Smooth muscle cell (in vitro differentiated cells): Measurements from ENCODE around the gene WDFY2. TPM values are rescaled to one million over a fixed set of nuclear protein-coding genes. Genes with fewer than 3 reads are reported as not detected.

Experiments
- DNase-seq: peaks from one replicate; lab custom pipeline; 2025; ENCODE audit not compliant: unreplicated experiment; lab: John Stamatoyannopoulos, UW
- H2AFZ ChIP-seq: fragments of 200-600 bp; sonication (generic); 2 replicates; pipeline ENCODE4 v1.6.0; 2016; ENCODE audit warnings: antibody characterized with exemption, low read depth, mild to moderate bottlenecking
- H3F3A ChIP-seq: fragments of 200-600 bp; sonication (generic); 2 replicates; pipeline ENCODE4 v1.6.0; 2017; ENCODE audit warnings: antibody characterized with exemption, low read depth
- H3K27ac ChIP-seq: fragments of 200-600 bp; sonication (generic); 2 replicates; pipeline ENCODE4 v1.5.1; 2016; ENCODE audit warnings: low read depth, mild to moderate bottlenecking
- H3K27me3 ChIP-seq: fragments of 200-600 bp; sonication (generic); 2 replicates; pipeline ENCODE4 v1.6.1; 2016; ENCODE audit warnings: low read depth, mild to moderate bottlenecking
- H3K36me3 ChIP-seq: fragments of 200-600 bp; sonication (generic); 2 replicates; pipeline ENCODE4 v1.5.1; 2016; ENCODE audit warnings: low read depth
- H3K4me1 ChIP-seq: fragments of 200-600 bp; sonication (generic); 2 replicates; pipeline ENCODE4 v1.5.1; 2016; ENCODE audit warnings: low read depth
- H3K4me2 ChIP-seq: fragments of 200-600 bp; sonication (generic); 2 replicates; pipeline ENCODE4 v1.6.0; 2016; ENCODE audit warnings: mild to moderate bottlenecking
- H3K4me3 ChIP-seq: fragments of 200-600 bp; sonication (generic); 2 replicates; pipeline ENCODE4 v1.5.1; 2016; ENCODE audit warnings: mild to moderate bottlenecking
- H3K79me2 ChIP-seq: fragments of 200-600 bp; sonication (generic); 2 replicates; pipeline ENCODE4 v1.6.0; 2016; ENCODE audit warnings: low read depth, mild to moderate bottlenecking
- H3K9ac ChIP-seq: fragments of 200-600 bp; sonication (generic); 2 replicates; pipeline ENCODE4 v1.6.0; 2016; ENCODE audit warnings: low read depth
- H3K9me3 ChIP-seq: fragments of 200-600 bp; sonication (generic); replicated peaks from 2 replicates; pipeline ENCODE4 v1.5.1; 2016; ENCODE audit warnings: low read depth
- H4K20me1 ChIP-seq: fragments of 200-600 bp; sonication (generic); 2 replicates; pipeline ENCODE4 v1.6.0; 2016; ENCODE audit warnings: low read depth
- WGBS: methylation state at CpG from one replicate; pipeline ENCODE4 v1.1.7; 2016; ENCODE audit warnings: low lambda C conversion rate; 5-methylcytosine and 5-hydroxymethylcytosine counted together
- polyA plus RNA-seq: library from polyadenylated mRNA; unstranded; fragments of >200 nt; fragmentation: Nextera tagmentation; extraction: Ambion mirVana; gene quantifications from 2 replicates; pipeline ENCODE4 v1.2.1, GENCODE V29; 2016
- total RNA-seq: library from RNA; depleted of rRNA; stranded (reverse); fragments of >200 nt; gene quantifications from 2 replicates; pipeline ENCODE4 v1.2.3, GENCODE V29; 2014
- TF ChIP-seq, protein P1 (sequence below): fragments of 200-600 bp; sonication (generic); IDR thresholded peaks from 2 replicates; pipeline ENCODE4 v1.5.1; 2017; ENCODE audit warnings: borderline replicate concordance, mild to moderate bottlenecking, antibody characterized with exemption; ENCODE audit not compliant: insufficient read depth, poor library complexity, severe bottlenecking

WDFY2 gene
- total and polyA plus RNA-seq, 2 experiments from 2014 or later, result 6.6 to 13.7 TPM

DNA sequence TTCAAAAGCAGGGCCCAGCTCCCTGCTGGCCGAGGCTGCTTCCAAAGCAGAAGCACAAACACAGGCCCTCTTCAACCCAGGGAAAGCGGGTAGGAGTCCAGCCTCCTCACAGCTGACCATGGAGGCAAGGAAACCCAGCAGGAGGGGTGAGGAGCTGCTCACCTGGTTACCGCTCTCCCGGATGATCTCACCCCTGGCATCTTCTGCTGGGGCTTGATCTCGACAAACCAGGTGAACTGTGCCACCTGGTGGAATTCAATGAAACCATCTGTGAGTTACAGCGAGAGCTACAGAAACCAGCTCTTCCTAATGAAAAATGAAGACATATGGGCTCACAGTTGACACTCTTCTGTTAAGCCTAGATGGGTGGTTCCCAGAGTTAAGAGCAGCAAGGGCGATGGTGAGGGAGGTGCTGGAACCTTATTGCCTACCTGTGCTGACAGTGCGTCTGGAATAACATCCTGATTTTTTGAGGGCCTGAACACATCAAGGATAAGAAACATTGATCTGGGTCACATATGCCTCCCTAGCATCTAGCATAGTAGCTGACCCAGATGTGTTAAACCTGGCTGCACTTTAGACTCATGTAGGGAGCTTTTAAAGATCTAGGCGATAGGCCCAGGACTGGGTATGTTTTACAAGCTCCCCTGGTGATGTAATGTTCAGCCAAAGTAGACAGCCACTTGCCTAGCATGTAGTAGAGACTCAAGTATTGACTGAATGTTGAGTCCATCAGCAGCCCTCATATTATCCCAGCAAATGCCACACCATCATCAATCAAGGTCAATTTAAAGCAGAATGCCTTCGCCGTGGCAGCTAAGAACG lies 213.6 kb downstream of the WDFY2 start:
- 72% methylated on average over 12 of the region's 12 CpGs for WGBS
- Histone ChIP-seq H4K20me1 (no peaks in the 10 kb centered on the region), H3K36me3 (no peaks in the 10 kb centered on the region), H3K79me2 (no peaks in the 10 kb centered on the region), H3K9ac (no peak overlapping the region), H3F3A (peaks cover 9% of the 10 kb centered on the region), H3K9me3 (no peaks in the 10 kb centered on the region), H3K4me2 (no peak overlapping the region), H3K27me3 (no peaks in the 10 kb centered on the region), H3K4me1 (peaks cover 18% of the 10 kb centered on the region), H3K27ac (no peak overlapping the region), H2AFZ (no peak overlapping the region), H3K4me3 (no peak overlapping the region)
- DNase-seq, result no peak
- TF ChIP-seq, protein P1, sequence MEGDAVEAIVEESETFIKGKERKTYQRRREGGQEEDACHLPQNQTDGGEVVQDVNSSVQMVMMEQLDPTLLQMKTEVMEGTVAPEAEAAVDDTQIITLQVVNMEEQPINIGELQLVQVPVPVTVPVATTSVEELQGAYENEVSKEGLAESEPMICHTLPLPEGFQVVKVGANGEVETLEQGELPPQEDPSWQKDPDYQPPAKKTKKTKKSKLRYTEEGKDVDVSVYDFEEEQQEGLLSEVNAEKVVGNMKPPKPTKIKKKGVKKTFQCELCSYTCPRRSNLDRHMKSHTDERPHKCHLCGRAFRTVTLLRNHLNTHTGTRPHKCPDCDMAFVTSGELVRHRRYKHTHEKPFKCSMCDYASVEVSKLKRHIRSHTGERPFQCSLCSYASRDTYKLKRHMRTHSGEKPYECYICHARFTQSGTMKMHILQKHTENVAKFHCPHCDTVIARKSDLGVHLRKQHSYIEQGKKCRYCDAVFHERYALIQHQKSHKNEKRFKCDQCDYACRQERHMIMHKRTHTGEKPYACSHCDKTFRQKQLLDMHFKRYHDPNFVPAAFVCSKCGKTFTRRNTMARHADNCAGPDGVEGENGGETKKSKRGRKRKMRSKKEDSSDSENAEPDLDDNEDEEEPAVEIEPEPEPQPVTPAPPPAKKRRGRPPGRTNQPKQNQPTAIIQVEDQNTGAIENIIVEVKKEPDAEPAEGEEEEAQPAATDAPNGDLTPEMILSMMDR, result peak; percentile 49

DNA sequence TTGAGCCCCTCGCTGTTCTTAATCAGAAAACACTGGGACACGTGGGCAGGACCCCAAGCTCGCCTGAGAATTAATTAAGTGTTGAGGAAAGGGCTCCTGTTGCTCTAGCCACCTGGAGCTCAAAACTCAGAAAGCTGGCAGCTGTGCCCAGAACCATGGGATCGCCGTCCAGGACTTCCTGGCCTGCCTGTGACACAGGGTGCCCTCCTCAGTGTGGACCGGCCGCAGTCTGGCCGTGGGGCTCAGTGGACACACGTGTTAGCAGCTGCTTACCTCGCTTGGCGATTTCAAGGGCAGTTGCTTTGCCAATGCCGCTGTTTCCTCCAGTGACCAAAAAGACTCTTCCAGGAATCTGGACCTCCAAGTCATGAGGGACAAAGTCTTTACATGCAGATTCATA lies 215.0 kb downstream of the WDFY2 start:
- Histone ChIP-seq H3K4me2 (no peak overlapping the region), H4K20me1 (no peaks in the 10 kb centered on the region), H3K9ac (no peak overlapping the region), H3K27ac (no peak overlapping the region), H3K9me3 (no peaks in the 10 kb centered on the region), H3K27me3 (no peaks in the 10 kb centered on the region), H3K4me3 (no peak overlapping the region), H2AFZ (no peak overlapping the region), H3F3A (peaks cover 4% of the 10 kb centered on the region), H3K79me2 (no peaks in the 10 kb centered on the region), H3K4me1 (peaks cover 22% of the 10 kb centered on the region), H3K36me3 (no peaks in the 10 kb centered on the region)
- no peak for DNase-seq
- TF ChIP-seq, protein P1, result no peak
- WGBS, result 97% methylated on average over 12 of the region's 12 CpGs

DNA sequence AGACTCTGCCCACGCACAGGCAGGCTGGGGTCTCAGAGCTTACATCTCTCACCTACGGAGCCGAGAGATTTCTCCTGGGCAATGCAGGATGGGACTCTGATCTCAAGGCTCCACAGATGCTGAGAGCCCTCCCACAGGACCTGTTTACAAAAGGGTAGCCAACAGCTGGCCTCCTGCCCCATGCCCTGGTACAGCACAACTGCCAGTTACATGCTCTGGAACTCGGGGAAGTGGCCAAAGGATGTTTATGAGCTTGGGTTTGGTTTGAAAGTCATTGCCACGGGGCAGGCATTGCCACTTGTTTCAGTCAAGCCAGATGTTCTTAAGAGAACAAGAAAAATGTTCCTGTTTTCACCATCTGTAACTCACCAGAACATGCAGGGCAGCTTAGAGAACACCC lies 216.2 kb downstream of the WDFY2 start:
- H3K36me3 ChIP-seq, result no peaks in the 10 kb centered on the region
- TF ChIP-seq, protein P1, result no peak
- H3K27ac ChIP-seq, result no peak overlapping the region
- peaks cover 32% of the 10 kb centered on the region for H3K4me1 ChIP-seq
- peaks cover 14% of the 10 kb centered on the region for H3F3A ChIP-seq
- H4K20me1 ChIP-seq, result no peaks in the 10 kb centered on the region
- no peak overlapping the region for H2AFZ ChIP-seq
- 91% methylated on average over 5 of the region's 5 CpGs for WGBS
- H3K9ac ChIP-seq, result no peak overlapping the region
- DNase-seq, result no peak
- no peak overlapping the region for H3K4me2 ChIP-seq
- H3K9me3 ChIP-seq, result no peaks in the 10 kb centered on the region
- no peak overlapping the region for H3K4me3 ChIP-seq
- no peaks in the 10 kb centered on the region for H3K27me3 ChIP-seq
- no peaks in the 10 kb centered on the region for H3K79me2 ChIP-seq

DNA sequence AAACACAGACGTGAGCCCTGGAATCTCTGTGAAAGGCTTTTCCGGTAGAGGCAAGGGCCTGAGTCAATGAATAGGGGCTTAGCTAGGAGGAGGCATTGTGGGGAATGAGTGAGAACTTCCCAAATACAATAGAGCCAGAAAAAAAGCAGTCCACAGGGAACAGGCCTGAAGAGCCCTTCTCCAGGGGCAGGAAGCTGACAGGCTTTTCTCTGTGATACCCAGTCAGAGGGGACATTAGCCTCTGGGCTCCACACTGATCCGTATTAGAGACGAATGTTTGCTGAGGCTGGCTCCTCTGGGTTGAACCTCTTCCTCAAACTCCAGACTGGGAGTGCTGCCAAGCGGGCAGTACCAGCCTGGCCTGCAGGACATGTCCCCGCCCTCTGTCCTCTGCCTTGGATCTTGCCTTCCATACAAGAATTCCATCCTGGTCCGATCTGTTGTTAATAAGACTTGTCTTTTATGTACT lies 217.4 kb downstream of the WDFY2 start:
- Histone ChIP-seq H4K20me1 (no peaks in the 10 kb centered on the region), H3K27me3 (no peaks in the 10 kb centered on the region), H3K4me3 (no peak overlapping the region), H3K79me2 (no peaks in the 10 kb centered on the region), H3K36me3 (no peaks in the 10 kb centered on the region), H3F3A (peaks cover 14% of the 10 kb centered on the region), H3K9ac (no peak overlapping the region), H3K9me3 (no peaks in the 10 kb centered on the region), H3K4me1 (peaks cover 32% of the 10 kb centered on the region), H3K27ac (peak overlapping the region; percentile 62), H3K4me2 (no peak overlapping the region), H2AFZ (no peak overlapping the region)
- 79% methylated on average over 7 of the region's 7 CpGs for WGBS
- no peak for DNase-seq
- TF ChIP-seq, protein P1, result no peak
